ENCODE results near the gene BICC1.

Gene BICC1

DNA sequence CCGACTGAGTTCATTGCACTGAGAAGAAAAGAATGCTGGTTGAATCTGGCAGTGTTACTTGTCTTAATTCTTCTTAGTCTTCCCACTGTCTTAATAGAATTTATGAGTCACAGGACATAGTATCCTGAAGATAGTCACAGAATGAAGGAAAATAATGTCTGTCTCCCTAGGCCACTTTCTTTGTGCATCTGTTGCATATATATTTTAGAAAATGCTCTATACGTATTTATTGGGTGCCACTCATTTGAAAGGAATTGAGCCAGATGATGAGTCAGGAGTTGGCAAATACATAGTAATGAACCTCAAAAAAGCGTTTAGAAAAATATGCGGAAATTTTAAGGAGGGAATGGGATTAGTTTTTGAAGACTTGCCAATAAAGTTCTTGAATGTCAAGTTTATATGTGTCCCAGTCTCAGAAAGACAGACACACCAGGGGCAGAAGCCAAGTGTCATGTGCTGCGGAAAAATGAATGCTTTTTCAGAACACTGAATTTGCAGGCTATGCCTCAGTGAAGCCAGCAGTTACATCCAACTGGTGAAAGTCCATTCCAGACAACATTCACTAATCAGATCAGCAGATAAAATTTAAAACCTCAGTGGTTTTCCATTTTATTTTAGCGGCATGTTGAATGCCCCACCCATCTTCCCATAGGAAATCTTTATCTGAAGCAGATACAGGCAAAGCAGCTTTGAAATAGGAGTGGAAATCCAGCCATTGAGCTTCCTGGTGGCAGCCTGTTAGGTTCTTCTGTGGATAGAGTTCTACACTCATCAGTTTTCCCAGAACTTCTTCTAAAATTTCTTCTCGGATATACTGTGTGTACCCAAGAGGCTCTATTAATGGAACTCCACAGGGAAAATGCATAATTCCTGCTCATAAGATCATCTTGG, 308.4 kb downstream of the BICC1 start:
- DNase-seq (ENCODE audit: low read depth), result no peak

DNA sequence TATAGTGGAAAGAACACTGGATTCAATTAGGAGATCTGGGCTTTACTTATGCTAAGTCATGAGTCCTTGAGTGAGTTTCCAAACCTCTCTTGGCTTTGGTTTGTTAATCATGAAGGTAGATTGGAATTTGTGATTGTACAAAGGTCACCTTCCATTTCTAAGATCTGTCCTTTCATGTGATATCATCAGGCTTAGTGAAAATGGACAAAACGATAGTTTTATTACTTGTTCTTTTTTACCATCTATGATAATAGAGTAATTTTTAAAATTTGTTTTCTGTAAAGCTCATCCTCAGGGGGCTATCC, 309.0 kb downstream of the BICC1 start:
- no peak for DNase-seq (ENCODE audit: low read depth)

DNA sequence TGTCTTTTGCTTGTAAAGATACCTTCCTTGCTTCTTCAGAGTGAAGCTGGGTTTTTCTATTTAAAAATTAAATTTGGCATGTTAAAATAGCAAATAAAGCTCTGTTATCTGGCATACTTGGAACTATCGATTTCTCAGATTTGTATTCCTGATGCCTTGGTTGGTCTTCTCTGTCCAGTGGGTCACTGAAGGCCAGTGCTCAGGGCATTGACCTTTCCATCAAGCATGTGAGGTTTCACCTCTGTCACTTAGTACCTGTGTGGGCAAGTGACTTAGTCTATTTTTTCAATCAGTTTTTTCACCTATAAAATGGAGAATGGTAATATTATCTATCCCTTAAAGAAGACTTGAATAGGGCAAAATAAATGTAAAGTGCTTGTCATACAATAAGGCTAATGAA, 311.3 kb downstream of the BICC1 start:
- no peak for DNase-seq (ENCODE audit: low read depth)

DNA sequence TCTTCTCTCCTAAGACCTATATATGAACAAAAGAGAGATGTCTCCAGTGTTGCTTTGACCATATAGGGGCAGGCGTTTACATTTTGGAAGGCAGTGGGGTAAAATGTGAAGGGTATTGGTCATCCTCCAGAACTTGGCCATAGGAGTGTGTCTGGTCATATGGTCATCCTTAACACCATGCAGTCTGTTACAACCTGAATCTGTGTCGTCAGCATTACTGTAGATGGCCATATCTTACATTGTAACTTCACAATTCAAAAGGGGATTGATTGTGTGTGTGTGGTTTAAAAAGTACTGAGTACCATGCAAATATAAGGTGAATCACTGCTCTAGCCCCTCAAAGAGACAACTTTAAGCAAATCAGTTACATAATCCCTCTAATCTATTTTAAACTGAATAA, 311.7 kb downstream of the BICC1 start:
- no peak for DNase-seq (ENCODE audit: low read depth)

DNA sequence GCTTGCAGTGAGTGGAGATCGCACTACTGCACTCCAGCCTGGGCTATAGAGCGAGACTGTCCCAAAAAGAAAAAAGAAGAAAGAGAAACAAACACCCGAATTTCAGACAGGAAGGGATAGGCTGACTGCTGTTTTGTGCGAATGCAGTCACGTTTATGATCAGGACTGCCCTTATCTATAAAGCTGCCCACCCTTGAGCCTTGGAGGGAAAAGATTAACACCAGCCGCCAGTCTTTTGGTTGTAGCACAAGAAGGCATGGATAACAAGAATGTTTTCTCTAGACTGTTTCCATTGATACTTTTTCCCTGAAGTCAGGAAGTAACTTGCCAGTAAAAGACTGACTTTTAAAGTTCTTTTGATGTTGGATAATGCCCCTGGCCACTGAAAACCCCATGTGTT, 314.0 kb downstream of the BICC1 start:
- DNase-seq (ENCODE audit: low read depth), result no peak

DNA sequence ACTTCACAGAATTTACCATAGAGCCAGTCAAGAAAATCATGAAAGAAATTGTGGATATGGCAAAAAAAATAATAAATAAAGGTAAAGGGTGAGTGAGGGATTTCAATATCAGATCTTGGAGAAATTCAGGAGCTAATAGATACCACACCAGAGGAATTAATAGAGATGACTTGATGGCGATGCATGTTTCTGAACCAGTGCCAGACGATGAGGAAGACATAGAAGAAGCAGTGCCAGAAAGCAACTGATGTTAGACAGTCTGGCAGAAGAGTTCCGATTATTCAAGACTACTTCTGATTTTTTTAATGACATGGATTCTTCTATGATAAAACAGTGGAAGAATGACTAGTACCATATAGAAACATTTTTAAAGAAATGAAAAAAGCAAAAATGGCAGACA, 314.7 kb downstream of the BICC1 start:
- no peak for DNase-seq (ENCODE audit: low read depth)

DNA sequence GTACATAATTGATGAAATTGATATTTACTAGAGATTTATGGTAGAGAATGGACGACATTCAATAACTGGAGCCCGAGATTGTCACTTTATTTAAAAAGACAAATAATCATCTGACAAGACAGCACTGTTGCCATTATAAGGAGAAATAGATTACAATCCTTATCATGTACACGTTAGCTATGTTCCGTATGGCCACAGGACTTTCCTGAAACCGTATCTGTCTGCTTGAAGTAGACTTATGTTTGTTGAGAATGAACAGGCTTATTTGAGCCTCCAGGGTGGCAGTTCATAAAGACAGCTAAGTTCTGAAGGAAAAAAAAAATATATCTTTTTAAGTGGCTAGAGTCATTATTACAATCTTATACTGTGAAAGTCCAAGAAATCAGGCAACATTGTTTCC, 317.2 kb downstream of the BICC1 start:
- DNase-seq (ENCODE audit: low read depth), result no peak

DNA sequence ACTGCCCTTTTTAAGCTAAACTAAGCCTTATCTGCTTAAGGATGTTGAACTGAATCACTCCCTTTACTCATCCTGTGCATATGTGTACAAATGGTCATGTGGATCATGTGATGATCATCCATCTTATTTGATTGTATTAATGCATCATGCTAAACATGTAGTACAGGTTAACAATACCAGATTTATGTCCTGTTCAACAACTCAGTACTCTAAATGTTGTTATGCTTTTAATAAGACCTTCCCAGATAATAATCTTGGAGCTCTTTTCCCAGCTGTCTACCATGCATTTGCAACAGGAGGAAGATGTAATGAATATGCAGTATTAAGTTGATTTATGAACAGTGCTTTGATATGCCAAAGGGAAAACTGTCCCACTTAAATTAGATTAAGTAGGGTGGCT, 318.0 kb downstream of the BICC1 start:
- DNase-seq (ENCODE audit: low read depth), result no peak

DNA sequence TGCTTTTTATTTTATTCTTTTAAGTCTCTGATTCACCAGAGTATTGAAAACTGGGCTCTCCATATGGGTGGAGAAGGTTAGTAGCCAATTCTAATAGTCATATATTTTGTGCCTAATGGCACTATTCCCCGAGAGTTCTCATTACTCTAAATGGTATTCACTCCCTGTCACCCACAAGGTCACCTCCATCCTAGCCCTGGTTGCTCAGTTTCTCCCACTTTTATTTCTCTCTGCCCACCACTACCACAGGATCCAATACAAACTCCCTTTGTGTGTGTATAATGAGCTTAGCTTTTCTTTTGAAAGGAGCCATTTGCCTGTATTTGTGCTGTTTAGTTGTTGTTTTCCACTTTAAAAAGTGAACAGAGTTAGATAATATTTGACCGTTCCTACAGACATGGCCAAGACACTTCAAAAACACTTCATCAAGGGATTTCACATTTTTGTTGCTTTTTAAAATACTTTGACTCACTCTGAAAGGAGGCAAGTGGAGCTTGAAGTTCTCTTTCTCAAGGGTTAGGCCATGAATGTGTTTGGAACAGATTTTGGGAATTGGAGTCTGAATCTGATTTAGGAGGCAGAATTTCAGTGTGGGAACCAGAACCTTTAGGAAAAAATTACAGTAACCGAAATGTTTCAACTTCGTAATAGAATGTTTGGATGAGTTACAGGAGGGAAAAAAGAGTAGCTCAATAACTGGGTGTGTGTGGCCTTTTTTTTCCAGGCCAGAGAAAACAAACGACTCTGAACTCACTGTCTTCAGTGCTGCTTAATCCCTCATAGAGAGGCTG, 321.3 kb downstream of the BICC1 start:
- no peak for DNase-seq (ENCODE audit: low read depth)

DNA sequence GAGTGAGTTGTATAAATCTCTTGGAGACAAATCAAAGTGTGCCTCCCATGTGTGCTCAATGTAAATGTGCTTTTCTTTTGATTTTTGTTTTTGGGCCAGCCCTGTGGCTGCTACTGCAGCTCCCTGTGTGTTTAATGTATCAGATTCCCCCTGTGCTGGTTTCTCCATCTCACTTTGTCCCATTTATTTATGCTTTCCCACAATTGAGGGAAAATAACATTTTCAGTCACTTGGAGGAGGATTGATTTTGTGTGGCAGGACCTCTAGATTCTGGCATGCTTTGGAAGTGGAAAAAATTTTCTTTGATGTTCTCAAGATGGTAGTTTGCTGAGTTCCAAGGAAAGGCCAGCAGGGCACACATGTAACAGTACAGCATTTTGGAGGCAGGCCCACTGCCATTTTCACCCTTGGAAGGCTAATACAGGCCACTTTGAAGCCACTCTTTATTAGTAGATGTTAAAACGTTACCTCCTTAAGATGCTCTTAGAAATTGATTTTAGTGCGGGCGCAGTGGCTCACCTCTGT, 323.6 kb downstream of the BICC1 start:
- DNase-seq (ENCODE audit: low read depth), result no peak

DNA sequence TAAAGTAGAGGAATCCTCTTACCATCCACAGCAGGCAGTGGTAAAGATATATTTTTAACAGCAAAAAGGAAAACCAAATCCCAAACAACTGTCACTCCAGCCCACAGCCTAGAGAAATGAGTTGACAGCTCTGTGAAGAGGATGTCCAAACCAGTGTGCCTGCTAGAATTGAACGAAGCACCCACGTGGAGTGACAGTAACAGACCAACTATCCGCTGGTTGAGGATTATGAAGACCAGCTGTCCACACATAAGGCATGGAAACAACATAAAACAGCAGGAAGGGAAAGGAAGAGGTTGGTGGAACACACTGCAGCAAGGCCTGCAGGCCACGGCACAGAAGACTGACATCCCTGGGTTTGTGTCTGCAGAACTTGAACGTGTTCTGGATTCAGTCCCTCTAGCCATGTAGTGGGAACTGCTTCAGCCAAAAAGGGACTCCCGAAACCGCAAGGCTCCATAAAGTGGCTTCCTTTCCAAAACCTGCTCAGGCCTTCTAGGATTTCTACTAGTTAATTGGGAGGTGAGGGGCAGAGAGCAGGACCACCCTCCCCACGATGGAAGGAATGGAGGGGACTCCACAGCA, 324.4 kb downstream of the BICC1 start:
- DNase-seq (ENCODE audit: low read depth), result no peak

DNA sequence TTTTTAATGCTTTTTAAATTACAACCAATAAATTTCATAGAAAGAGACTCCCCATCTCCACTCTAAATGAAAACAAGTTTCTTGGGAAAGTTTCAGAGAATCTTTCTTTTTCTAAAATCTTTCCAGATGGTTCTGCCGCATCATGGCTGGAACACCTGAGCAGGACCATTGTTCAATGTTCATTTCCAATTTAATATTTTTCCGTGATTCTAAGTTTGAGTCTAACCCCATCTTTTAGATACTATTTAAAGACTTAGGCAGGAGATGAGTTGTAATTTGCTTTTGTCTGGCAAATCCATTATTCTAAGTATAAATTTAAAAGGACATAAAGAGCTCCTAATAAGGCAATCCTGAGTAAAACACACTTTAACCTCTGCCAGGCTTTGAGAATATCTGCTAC, 325.2 kb downstream of the BICC1 start:
- DNase-seq (ENCODE audit: low read depth), result no peak

DNA sequence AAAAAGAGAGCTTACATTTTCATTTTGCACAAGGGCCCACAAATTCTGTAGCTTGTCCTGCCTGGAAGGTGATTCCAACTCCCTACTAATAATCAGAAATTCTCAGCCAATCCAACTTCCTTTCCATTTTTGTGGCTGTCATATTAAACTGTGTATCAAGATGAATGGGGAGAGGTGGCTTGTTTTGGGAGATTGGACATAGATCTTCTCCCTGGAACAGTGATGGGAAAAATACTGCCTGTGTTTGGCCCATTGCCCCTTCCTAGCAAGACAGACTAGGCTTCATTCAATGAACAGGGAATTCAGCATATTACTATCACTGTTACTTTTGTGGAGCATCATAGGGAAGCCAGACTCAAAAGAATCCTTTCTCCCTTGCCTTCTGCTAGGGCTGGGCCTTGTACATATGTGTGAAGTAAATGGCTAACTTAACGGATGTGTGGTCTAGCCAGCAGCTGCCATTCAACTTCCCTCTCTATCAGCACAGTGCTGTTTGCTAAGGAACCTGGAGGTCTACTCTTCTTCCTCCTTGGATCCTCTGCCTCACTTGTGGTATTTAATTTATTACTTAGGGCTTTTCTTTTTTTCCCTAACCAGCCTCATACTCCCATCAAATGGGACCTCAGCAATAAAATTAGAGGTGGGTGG, 326.0 kb downstream of the BICC1 start:
- DNase-seq (ENCODE audit: low read depth), result no peak

DNA sequence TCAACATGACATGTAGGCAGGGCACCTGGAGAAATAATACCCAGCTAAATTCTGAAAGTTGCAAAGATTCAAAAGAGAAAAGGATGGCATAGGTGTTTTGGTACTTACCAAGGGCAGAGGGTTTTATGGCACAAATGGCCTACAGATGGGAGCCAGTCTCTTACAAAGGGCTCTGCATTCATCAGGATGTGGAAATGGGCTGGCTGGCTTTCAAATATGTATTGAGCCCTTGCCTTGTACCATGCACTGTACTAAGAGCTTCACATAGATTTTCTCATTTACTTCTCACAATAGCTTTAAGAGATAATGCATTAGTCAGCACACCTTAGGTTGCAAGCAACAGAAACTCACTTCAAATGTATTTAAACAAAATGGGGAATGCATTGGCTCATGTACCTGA, 327.1 kb downstream of the BICC1 start:
- no peak for DNase-seq (ENCODE audit: low read depth)

DNA sequence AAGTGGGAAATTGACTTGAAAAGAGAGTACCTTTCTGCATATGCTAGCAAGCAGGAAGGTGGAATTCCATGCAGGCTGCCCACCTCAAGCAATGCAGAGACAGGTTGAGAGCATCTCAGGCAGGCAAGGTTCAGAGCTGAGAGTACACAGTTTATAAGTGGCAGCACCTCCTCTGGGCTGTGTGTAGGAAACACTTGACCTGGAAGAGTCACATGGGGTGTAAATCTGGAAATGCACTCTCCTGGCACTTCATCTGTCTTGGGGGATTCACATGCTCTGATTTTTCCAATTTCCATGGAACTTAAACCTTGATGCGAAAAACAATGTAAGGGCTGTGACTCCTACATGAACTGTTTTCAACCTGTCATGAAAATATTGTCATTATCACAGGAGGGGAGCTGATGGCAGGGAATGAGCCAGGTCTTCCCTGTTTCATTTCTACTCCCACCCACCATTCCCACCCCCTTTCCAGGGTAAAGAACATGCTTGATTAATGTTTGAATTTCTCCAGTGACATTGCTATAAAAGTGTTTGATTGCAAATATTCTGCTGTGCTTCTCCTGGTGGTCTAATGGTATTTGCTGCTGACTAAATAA, 328.3 kb downstream of the BICC1 start:
- DNase-seq (ENCODE audit: low read depth), result no peak

DNA sequence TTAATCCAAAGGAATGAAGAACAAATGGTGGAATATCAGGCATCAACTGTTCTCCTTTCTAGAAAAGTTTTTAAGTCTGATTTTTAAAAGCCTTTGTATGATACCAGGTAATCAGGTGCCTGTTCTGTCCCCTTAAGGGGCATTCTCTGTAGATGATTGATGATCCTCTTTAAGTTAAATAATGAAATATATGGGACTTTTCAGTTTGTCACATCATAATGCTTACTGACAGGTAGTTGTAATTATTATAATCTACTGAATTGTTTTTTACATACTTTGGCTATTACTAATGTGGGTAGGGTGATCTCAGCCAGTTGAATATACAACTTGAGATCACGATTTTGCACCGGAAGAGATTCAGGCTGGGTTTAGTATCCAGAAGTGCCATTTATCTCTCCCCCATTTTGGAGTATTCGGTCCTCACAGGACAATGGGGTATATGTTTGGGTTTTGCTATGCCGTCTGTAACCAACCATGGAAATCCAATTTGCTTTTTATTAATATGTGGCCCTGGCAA, 330.2 kb downstream of the BICC1 start:
- DNase-seq (ENCODE audit: low read depth), result no peak

DNA sequence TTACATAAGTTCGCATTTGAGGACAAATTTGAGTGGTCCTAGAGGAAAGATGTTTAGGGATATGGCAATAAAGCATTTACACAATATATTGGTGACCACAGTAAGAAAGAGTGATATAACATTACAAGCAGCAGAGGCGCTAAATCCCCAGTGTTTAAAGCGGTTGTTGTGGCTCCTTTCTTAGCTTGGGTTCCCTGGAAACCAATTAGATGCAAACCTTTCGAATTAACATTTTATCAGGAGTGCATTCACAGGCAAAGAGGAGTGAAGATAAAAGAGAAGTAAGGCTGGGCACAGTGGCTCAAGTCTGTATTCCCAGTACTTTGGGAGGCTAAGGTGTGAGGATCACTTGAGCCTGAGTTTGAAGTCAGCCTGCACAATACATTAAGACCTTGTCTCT, 331.1 kb downstream of the BICC1 start:
- no peak for DNase-seq (ENCODE audit: low read depth)

DNA sequence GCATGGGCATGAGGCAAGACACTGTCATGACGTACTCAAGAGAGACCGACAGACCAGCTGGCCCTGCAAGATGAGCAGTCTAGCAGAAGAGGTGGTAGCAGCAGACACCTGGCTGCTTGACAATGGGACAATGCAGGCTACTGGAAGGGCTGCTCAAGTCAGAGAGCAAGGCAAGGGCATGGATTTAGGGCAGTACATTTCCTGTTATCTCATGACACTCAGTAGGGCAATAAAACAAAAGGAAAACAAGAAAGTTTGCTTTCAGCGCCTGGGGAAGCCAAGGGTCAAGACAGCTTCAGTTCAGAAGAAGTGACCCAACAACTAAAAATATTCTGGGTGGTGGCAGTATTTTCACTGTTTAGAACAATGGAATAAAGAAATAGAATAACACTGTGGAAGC, 332.0 kb downstream of the BICC1 start:
- DNase-seq (ENCODE audit: low read depth), result no peak

DNA sequence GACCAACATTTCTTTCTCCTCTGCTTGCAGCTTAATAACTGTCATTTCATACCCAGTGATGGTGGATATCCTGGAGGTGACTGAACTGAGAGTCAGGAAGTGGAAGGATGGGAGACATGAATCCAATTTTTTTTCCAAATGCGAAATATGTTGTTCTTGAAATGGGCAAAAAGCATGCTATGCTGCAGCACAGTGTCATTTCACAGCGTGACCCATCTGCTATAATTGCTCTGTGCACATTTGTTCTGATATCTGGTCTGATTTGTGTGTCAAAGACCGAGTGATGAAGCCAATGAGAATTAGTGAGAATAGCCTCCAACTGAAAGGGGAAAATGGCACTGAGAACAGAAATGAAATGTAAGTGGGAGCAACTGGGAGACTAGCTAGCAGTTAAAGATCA, 334.2 kb downstream of the BICC1 start:
- DNase-seq (ENCODE audit: low read depth), result no peak

DNA sequence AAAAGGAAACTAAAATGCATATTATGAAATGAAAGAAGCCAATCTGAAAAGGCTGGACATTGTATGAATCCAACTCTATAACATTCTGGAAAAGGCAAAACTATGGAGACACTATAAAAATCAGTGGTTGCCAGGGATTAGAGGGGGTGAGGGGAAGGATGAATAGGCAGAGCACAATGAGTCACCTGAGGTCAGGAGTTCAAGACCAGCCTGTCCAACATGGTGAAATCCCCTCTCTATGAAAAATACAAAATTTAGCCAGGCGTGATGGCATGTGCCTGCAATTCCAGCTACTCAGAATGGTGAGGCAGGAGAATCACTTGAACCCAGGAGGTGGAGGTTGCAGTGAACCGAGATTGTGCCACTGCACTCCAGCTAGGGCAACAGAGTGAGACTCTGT, 338.9 kb downstream of the BICC1 start:
- DNase-seq (ENCODE audit: low read depth), result no peak

DNA sequence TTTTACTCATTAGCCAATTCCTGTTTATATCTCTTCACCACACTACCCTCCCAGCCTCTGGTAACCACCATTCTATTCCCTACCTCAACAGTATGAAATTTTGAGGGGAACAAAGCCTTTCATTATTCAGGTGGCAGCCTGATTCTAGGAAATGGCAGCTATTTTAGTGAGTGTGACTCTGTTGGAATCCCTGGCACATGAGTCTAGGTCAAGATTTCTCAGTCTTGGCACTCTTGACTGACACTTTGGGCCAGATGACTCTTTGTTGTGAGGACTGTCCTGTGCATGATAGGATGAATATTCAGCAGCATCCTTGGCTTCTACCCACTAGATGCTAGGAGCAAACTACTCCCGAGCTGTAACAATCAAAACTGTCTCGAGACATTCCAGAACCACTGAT, 341.0 kb downstream of the BICC1 start:
- no peak for DNase-seq (ENCODE audit: low read depth)

DNA sequence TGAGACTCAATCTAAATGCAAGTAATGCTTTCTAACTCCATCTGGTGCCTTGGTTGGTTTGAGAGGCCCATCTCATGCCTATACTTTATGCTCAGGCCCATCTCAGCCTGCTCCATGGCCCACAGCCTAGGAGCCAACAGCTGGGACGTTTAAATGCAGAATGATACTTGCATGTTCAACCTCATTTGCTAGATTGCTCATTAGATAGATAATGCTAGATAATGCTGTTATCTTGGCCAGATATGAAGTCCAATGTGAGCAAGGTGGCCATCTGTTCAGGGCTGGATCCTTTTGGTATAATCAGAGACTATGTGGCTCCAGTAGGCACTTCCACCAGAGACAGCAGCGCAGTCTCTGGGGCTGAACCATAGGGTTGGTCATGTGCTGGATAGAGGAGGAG, 342.1 kb downstream of the BICC1 start:
- DNase-seq (ENCODE audit: low read depth), result no peak

Measured in stimulated activated CD8-positive, alpha-beta memory T cell treated with anti-CD3 and anti-CD28 coated beads, Interleukin-12 subunit alpha, Interleukin-12 subunit beta, amount 100 ng/mL, for 4 hours (primary cell).